ENCODE results near the gene RUNX2.

RUNX2 gene

DNA sequence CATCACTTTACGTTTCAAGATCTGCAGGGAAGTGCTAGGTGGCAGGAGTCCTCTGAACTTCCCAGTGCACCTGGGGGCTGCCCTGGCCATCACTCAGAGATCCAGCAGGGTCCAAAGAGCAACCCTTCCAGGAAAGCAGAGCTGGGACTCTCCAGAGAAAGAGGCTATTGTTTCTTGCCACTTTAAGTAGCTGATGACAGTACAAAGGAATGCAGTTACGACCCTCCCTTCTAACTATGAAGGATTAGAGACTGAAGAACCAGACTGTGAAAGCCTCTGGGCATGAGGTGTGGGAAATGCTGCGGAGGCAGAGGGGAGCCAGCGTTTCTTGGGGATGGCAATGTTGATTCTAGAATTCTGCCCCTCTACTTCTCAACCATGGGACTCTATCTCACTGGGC lies 238.8 kb downstream of the RUNX2 start:
- H3K4me1 ChIP-seq (ENCODE audit: low read depth, poor library complexity, severe bottlenecking) = peaks cover 11% of the 10 kb centered on the region

DNA sequence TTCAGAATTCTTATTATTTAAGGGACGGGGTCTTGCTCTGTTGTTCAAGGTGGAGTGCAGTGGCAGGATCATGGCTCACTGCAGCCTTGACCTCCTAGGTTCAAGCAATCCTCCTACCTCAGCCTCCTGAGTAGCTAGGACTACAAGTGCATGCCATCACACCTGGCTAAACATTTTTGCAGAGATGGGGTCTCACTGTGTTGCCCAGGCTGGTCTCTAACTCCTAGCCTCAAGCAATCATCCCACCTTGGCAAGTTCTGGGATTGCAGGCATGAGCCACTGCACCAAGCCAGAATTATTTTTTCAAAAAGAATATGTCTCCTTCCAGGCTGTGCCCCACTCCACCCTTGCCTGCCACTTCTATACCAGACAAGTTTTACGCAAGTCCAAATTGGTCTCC lies 239.7 kb downstream of the RUNX2 start:
- H3K27me3 ChIP-seq (ENCODE audit: insufficient read depth, low read depth) = no peaks in the 10 kb centered on the region
- H3K27ac ChIP-seq = no peak overlapping the region
- H3K36me3 ChIP-seq (ENCODE audit: insufficient read depth) = no peaks in the 10 kb centered on the region
- H3K9ac ChIP-seq = no peak overlapping the region
- TF ChIP-seq, protein P1, sequence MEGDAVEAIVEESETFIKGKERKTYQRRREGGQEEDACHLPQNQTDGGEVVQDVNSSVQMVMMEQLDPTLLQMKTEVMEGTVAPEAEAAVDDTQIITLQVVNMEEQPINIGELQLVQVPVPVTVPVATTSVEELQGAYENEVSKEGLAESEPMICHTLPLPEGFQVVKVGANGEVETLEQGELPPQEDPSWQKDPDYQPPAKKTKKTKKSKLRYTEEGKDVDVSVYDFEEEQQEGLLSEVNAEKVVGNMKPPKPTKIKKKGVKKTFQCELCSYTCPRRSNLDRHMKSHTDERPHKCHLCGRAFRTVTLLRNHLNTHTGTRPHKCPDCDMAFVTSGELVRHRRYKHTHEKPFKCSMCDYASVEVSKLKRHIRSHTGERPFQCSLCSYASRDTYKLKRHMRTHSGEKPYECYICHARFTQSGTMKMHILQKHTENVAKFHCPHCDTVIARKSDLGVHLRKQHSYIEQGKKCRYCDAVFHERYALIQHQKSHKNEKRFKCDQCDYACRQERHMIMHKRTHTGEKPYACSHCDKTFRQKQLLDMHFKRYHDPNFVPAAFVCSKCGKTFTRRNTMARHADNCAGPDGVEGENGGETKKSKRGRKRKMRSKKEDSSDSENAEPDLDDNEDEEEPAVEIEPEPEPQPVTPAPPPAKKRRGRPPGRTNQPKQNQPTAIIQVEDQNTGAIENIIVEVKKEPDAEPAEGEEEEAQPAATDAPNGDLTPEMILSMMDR (conservative IDR thresholded peaks at IDR 0.05; ENCODE audit: low read depth, low read length) = no peak
- no peaks in the 10 kb centered on the region for H4K20me1 ChIP-seq (ENCODE audit: insufficient read depth)
- peaks cover 5% of the 10 kb centered on the region for H3K4me1 ChIP-seq (ENCODE audit: low read depth, poor library complexity, severe bottlenecking)
- H3K79me2 ChIP-seq (ENCODE audit: insufficient read depth, low read depth) = no peaks in the 10 kb centered on the region
- no peak overlapping the region for H2AFZ ChIP-seq (ENCODE audit: low read depth)
- H3K4me3 ChIP-seq (IDR thresholded peaks at IDR 0.05; ENCODE audit: insufficient read depth, low read depth, low read length) = no peak overlapping the region
- H3K4me2 ChIP-seq = no peak overlapping the region

More for the DNA sequence above, 238.8 kb downstream of the RUNX2 start:
- H3K4me2 ChIP-seq = no peak overlapping the region
- H2AFZ ChIP-seq (ENCODE audit: low read depth) = no peak overlapping the region
- no peak overlapping the region for H3K9ac ChIP-seq
- no peaks in the 10 kb centered on the region for H3K79me2 ChIP-seq (ENCODE audit: insufficient read depth, low read depth)
- no peaks in the 10 kb centered on the region for H3K27me3 ChIP-seq (ENCODE audit: insufficient read depth, low read depth)
- TF ChIP-seq, protein P1 (conservative IDR thresholded peaks at IDR 0.05; ENCODE audit: low read depth, low read length) = no peak
- H3K4me3 ChIP-seq (IDR thresholded peaks at IDR 0.05; ENCODE audit: insufficient read depth, low read depth, low read length) = no peak overlapping the region
- no peaks in the 10 kb centered on the region for H3K36me3 ChIP-seq (ENCODE audit: insufficient read depth)
- H3K27ac ChIP-seq = no peak overlapping the region
- no peaks in the 10 kb centered on the region for H4K20me1 ChIP-seq (ENCODE audit: insufficient read depth)

DNA sequence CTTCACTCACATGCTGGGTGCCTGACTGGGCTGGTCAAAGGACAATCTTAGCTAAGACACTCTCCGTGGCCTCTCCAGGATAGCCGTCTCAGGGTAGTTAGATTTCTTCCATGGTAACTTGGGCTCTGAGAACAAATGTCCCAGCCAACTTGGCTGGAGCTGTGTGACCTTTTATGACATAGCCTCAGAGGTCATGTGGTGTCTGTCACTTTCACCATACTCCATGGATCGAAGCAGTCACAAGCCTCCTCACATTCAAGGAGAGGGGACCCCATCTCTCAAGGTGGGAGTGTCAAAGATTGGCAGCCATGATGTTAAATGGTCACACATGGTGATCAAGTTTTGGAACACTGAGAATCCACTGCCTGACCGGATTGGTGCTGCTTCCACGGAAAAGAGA lies 240.5 kb downstream of the RUNX2 start:
- H3K36me3 ChIP-seq (ENCODE audit: insufficient read depth) = no peaks in the 10 kb centered on the region
- H3K27me3 ChIP-seq (ENCODE audit: insufficient read depth, low read depth) = no peaks in the 10 kb centered on the region
- H3K27ac ChIP-seq = no peak overlapping the region
- H3K4me1 ChIP-seq (ENCODE audit: low read depth, poor library complexity, severe bottlenecking) = no peaks in the 10 kb centered on the region
- TF ChIP-seq, protein P1 (conservative IDR thresholded peaks at IDR 0.05; ENCODE audit: low read depth, low read length) = no peak
- no peak overlapping the region for H2AFZ ChIP-seq (ENCODE audit: low read depth)
- H3K79me2 ChIP-seq (ENCODE audit: insufficient read depth, low read depth) = no peaks in the 10 kb centered on the region
- H3K9ac ChIP-seq = no peak overlapping the region
- no peaks in the 10 kb centered on the region for H4K20me1 ChIP-seq (ENCODE audit: insufficient read depth)
- H3K4me3 ChIP-seq (IDR thresholded peaks at IDR 0.05; ENCODE audit: insufficient read depth, low read depth, low read length) = no peak overlapping the region
- H3K4me2 ChIP-seq = no peak overlapping the region

DNA sequence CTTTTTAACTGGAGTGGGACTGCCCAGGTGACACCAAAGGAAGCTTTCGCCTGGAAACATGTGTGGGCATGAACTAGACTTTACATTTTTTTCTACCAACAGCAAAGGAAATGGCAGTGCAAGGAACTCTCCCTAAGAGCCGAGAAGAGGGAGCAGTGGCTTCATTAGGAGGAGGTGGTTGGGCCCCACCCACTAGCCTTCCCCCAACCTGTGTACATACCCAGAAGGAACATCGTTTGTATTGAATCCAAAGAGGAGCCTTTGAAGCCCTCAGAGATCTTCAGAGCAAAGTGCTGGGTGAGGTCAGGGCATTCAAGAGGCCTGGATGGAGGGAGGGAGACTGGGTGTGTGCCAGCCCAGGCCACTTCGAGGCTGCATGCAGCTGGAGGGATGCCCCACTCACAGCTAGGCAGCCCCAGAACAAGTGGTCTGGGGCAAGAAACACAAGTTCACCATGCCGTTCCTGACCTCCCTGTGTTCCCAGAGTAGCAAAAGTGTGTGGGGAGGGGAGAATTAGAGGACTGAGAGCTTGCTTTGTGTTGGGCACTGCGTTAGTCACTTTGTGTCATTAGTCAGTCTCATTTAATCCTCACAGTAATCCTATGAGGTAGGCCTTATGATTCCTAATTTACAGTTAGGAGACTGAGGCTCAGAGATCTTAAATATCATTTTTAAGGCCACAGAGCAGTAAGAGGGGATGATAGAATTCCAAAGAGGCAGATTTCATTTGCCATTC lies 241.2 kb downstream of the RUNX2 start:
- Histone ChIP-seq H3K4me1 (ENCODE audit: low read depth, poor library complexity, severe bottlenecking) (peaks cover 7% of the 10 kb centered on the region), H3K36me3 (ENCODE audit: insufficient read depth) (no peaks in the 10 kb centered on the region), H4K20me1 (ENCODE audit: insufficient read depth) (no peaks in the 10 kb centered on the region), H3K27ac (no peak overlapping the region), H3K79me2 (ENCODE audit: insufficient read depth, low read depth) (no peaks in the 10 kb centered on the region), H3K4me3 (IDR thresholded peaks at IDR 0.05; ENCODE audit: insufficient read depth, low read depth, low read length) (no peak overlapping the region), H3K9ac (no peak overlapping the region), H2AFZ (ENCODE audit: low read depth) (no peak overlapping the region), H3K27me3 (ENCODE audit: insufficient read depth, low read depth) (no peaks in the 10 kb centered on the region), H3K4me2 (no peak overlapping the region)
- TF ChIP-seq, protein P1 (conservative IDR thresholded peaks at IDR 0.05; ENCODE audit: low read depth, low read length) = no peak
